ENCODE measurements around the gene IRF6. TPM values are rescaled to one million over a fixed set of nuclear protein-coding genes. Genes with fewer than 3 reads are reported as not detected.

Gene IRF6
- polyA plus RNA-seq, 1 donor: 68.0 TPM

DNA sequence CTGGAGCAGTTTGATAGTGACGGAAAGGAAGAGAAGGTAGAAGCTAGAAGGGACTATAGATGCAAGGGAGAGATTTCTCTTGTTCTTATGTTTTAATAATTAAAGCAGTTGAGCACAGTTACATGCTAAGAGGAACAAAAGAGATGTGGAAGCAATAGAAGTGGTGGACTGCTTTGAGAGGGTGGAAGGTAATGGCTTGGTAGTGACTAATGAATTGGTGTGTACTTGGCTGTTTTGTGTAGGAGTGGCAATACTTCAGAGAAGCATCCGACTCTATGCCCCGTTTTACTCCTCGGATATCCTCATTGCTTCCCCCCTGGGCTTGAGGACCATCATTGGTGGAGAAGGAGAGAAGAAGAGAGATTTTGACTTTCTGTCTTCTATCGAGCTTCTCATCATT is 34.7 kb upstream of the IRF6 start:
- DNase-seq: no peak
- H3K27ac ChIP-seq (ENCODE audit: low read length): peak overlapping the region; percentile 68
- no peaks in the 10 kb centered on the region for H3K27me3 ChIP-seq (ENCODE audit: control insufficient read depth, insufficient read depth, low read length)
- WGBS (ENCODE audit: insufficient coverage, low lambda C conversion rate): 100% methylated on average over 1 of the region's 5 CpGs
- H3K4me1 ChIP-seq (ENCODE audit: control insufficient read depth, insufficient read depth, low read length): peaks cover 10% of the 10 kb centered on the region
- H3K36me3 ChIP-seq (ENCODE audit: control insufficient read depth, insufficient read depth, low read length): peaks cover 83% of the 10 kb centered on the region
- no peak overlapping the region for H3K4me3 ChIP-seq (ENCODE audit: low read length)
- no peaks in the 10 kb centered on the region for H3K9me3 ChIP-seq (ENCODE audit: control insufficient read depth, low read depth, low read length)

GRCh38 chr1:209839875-209840546 is 34.1 kb upstream of the IRF6 start:
- Histone ChIP-seq H3K27me3 (ENCODE audit: control insufficient read depth, insufficient read depth, low read length) (no peaks in the 10 kb centered on the region), H3K36me3 (ENCODE audit: control insufficient read depth, insufficient read depth, low read length) (peaks cover 84% of the 10 kb centered on the region), H3K9me3 (ENCODE audit: control insufficient read depth, low read depth, low read length) (no peaks in the 10 kb centered on the region), H3K4me1 (ENCODE audit: control insufficient read depth, insufficient read depth, low read length) (peaks cover 10% of the 10 kb centered on the region), H3K4me3 (ENCODE audit: low read length) (no peak overlapping the region), H3K27ac (ENCODE audit: low read length) (peak overlapping the region; percentile 68)
- WGBS (ENCODE audit: insufficient coverage, low lambda C conversion rate): 83% methylated on average over 1 of the region's 5 CpGs
- DNase-seq: peak; percentile 40 to 68

- H3K9me3 ChIP-seq (ENCODE audit: control insufficient read depth, low read depth, low read length): no peaks in the 10 kb centered on the region
- H3K4me1 ChIP-seq (ENCODE audit: control insufficient read depth, insufficient read depth, low read length): peaks cover 10% of the 10 kb centered on the region
- no CpG with 5 or more reads among the region's 6 CpGs for WGBS (ENCODE audit: insufficient coverage, low lambda C conversion rate)
- peak; percentile 71 to 80 for DNase-seq
- no peaks in the 10 kb centered on the region for H3K27me3 ChIP-seq (ENCODE audit: control insufficient read depth, insufficient read depth, low read length)
- no peak overlapping the region for H3K4me3 ChIP-seq (ENCODE audit: low read length)
- peaks cover 84% of the 10 kb centered on the region for H3K36me3 ChIP-seq (ENCODE audit: control insufficient read depth, insufficient read depth, low read length)
- H3K27ac ChIP-seq (ENCODE audit: low read length): peak overlapping the region; percentile 68
Measured at GRCh38 chr1:209838537-209838936, 32.6 kb upstream of the IRF6 start.

DNA sequence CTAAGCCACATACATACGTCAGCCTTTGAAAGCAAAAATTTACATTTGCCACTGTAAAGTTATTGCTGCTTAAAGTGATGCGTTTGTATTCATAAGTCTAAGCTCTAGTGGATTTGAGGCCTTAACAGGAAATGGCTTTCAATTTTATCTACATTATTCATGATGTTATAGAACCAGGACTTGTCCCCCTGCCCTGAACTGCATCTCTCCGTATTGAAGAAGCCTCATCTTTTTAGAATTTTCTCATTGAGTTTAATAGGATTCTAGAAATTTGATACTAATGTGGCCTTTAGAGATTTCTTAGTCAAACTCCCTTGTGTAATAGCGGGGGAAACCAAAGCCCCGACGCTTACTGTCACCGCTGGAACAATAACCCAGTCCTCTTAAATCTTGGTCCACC is 31.7 kb upstream of the IRF6 start:
- no peak for DNase-seq
- H3K4me1 ChIP-seq (ENCODE audit: control insufficient read depth, insufficient read depth, low read length): peaks cover 10% of the 10 kb centered on the region
- H3K9me3 ChIP-seq (ENCODE audit: control insufficient read depth, low read depth, low read length): no peaks in the 10 kb centered on the region
- WGBS (ENCODE audit: insufficient coverage, low lambda C conversion rate): no CpG with 5 or more reads among the region's 7 CpGs
- H3K4me3 ChIP-seq (ENCODE audit: low read length): no peak overlapping the region
- H3K36me3 ChIP-seq (ENCODE audit: control insufficient read depth, insufficient read depth, low read length): peaks cover 83% of the 10 kb centered on the region
- H3K27me3 ChIP-seq (ENCODE audit: control insufficient read depth, insufficient read depth, low read length): no peaks in the 10 kb centered on the region
- peak overlapping the region; percentile 68 for H3K27ac ChIP-seq (ENCODE audit: low read length)

GRCh38 chr1:209835782-209836298 is 29.9 kb upstream of the IRF6 start:
- H3K4me1 ChIP-seq (ENCODE audit: control insufficient read depth, insufficient read depth, low read length): peaks cover 10% of the 10 kb centered on the region
- H3K36me3 ChIP-seq (ENCODE audit: control insufficient read depth, insufficient read depth, low read length): peaks cover 75% of the 10 kb centered on the region
- DNase-seq: no peak
- no peaks in the 10 kb centered on the region for H3K9me3 ChIP-seq (ENCODE audit: control insufficient read depth, low read depth, low read length)
- no peaks in the 10 kb centered on the region for H3K27me3 ChIP-seq (ENCODE audit: control insufficient read depth, insufficient read depth, low read length)
- no peak overlapping the region for H3K4me3 ChIP-seq (ENCODE audit: low read length)
- H3K27ac ChIP-seq (ENCODE audit: low read length): no peak overlapping the region

GRCh38 chr1:209831615-209832014 is 25.7 kb upstream of the IRF6 start:
- no peak overlapping the region for H3K27ac ChIP-seq (ENCODE audit: low read length)
- H3K4me1 ChIP-seq (ENCODE audit: control insufficient read depth, insufficient read depth, low read length): peaks cover 3% of the 10 kb centered on the region
- no peak for DNase-seq
- H3K36me3 ChIP-seq (ENCODE audit: control insufficient read depth, insufficient read depth, low read length): peaks cover 43% of the 10 kb centered on the region
- no CpG with 5 or more reads among the region's 1 CpG for WGBS (ENCODE audit: insufficient coverage, low lambda C conversion rate)
- H3K27me3 ChIP-seq (ENCODE audit: control insufficient read depth, insufficient read depth, low read length): no peaks in the 10 kb centered on the region
- H3K9me3 ChIP-seq (ENCODE audit: control insufficient read depth, low read depth, low read length): no peaks in the 10 kb centered on the region
- H3K4me3 ChIP-seq (ENCODE audit: low read length): no peak overlapping the region

GRCh38 chr1:209830722-209831121 is 24.8 kb upstream of the IRF6 start:
- Histone ChIP-seq H3K36me3 (ENCODE audit: control insufficient read depth, insufficient read depth, low read length) (peaks cover 39% of the 10 kb centered on the region), H3K27ac (ENCODE audit: low read length) (no peak overlapping the region), H3K4me3 (ENCODE audit: low read length) (no peak overlapping the region), H3K27me3 (ENCODE audit: control insufficient read depth, insufficient read depth, low read length) (no peaks in the 10 kb centered on the region), H3K9me3 (ENCODE audit: control insufficient read depth, low read depth, low read length) (no peaks in the 10 kb centered on the region), H3K4me1 (ENCODE audit: control insufficient read depth, insufficient read depth, low read length) (peaks cover 3% of the 10 kb centered on the region)
- no peak for DNase-seq
- 100% methylated on average over 2 of the region's 3 CpGs for WGBS (ENCODE audit: insufficient coverage, low lambda C conversion rate)

GRCh38 chr1:209829716-209830115 is 23.8 kb upstream of the IRF6 start:
- Histone ChIP-seq H3K4me3 (ENCODE audit: low read length) (no peak overlapping the region), H3K9me3 (ENCODE audit: control insufficient read depth, low read depth, low read length) (no peaks in the 10 kb centered on the region), H3K36me3 (ENCODE audit: control insufficient read depth, insufficient read depth, low read length) (peaks cover 29% of the 10 kb centered on the region), H3K27ac (ENCODE audit: low read length) (no peak overlapping the region), H3K4me1 (ENCODE audit: control insufficient read depth, insufficient read depth, low read length) (peaks cover 3% of the 10 kb centered on the region), H3K27me3 (ENCODE audit: control insufficient read depth, insufficient read depth, low read length) (no peaks in the 10 kb centered on the region)
- WGBS (ENCODE audit: insufficient coverage, low lambda C conversion rate): no CpG with 5 or more reads among the region's 2 CpGs
- DNase-seq: no peak

- WGBS (ENCODE audit: insufficient coverage, low lambda C conversion rate): no CpG with 5 or more reads among the region's 51 CpGs
- Histone ChIP-seq H3K4me1 (ENCODE audit: control insufficient read depth, insufficient read depth, low read length) (peaks cover 6% of the 10 kb centered on the region), H3K4me3 (ENCODE audit: low read length) (peak within 1 kb of the TSS; percentile 76), H3K9me3 (ENCODE audit: control insufficient read depth, low read depth, low read length) (no peaks in the 10 kb centered on the region), H3K36me3 (ENCODE audit: control insufficient read depth, insufficient read depth, low read length) (peaks cover 11% of the 10 kb centered on the region), H3K27me3 (ENCODE audit: control insufficient read depth, insufficient read depth, low read length) (no peaks in the 10 kb centered on the region), H3K27ac (ENCODE audit: low read length) (peak within 1 kb of the TSS; percentile 60)
- peak; percentile 94 to 96 for DNase-seq
Measured at GRCh38 chr1:209827384-209828262, 21.7 kb upstream of the IRF6 start, which contains the start of gene UTP25. TSS of gene UTP25 (plus strand) at chr1:209827972. CDS start at chr1:209828064, 92 bp downstream.

DNA sequence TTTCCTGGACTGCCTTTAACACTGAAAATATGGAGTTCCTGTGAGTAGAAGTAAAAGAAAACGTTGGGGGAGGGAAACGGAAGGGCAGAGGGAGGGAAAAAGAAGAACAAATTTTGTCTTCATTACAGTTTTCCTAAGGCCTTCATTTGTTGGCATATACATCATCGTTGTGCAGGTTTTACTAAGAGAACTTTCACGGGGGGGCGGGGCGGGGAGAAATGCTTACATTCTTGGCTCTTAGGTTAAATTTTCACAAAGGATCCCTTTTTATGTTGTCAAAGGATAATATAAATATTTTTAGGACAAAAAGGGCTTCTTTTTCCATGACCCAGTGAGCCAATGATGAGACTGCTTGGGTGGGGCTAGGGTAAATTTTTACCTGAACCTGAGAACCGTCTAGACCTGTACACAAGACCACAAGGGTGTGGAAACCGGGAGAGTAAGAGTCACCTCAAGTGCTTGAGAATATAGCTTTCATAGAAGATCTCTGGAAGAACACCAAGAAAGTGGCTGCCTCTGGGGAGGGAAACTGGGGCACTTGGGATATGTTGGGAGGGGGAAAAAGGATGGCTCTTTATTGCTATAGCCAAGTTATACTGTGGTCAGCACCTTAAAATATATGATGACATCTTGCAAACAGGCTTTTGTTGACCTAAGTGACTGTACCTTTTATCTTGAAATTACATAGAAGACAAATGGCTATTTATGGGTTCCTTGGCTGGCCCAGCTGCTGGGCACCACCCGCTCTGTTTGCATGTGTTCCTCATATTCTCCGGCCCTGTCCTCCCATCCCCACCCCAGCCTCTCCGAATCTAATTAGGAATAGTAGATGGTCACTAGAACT is 19.9 kb upstream of the IRF6 start:
- 20% methylated on average over 1 of the region's 11 CpGs for WGBS (ENCODE audit: insufficient coverage, low lambda C conversion rate)
- peak overlapping the region; percentile 57 for H3K27ac ChIP-seq (ENCODE audit: low read length)
- no peaks in the 10 kb centered on the region for H3K27me3 ChIP-seq (ENCODE audit: control insufficient read depth, insufficient read depth, low read length)
- H3K9me3 ChIP-seq (ENCODE audit: control insufficient read depth, low read depth, low read length): no peaks in the 10 kb centered on the region
- peaks cover 2% of the 10 kb centered on the region for H3K36me3 ChIP-seq (ENCODE audit: control insufficient read depth, insufficient read depth, low read length)
- peak in 1 of 2 donors; percentile 59 for DNase-seq
- H3K4me1 ChIP-seq (ENCODE audit: control insufficient read depth, insufficient read depth, low read length): peaks cover 7% of the 10 kb centered on the region
- no peak overlapping the region for H3K4me3 ChIP-seq (ENCODE audit: low read length)
